ENCODE results near the gene PLPP7. TPM values are rescaled to one million over a fixed set of nuclear protein-coding genes. Genes with fewer than 3 reads are reported as not detected.
"Not testable (repeated sequence)": the region's sequence is repeated elsewhere in the genome, so short reads cannot be mapped to it uniquely, and the experiment has no call there.

PLPP7 gene
- 17.3 TPM for total RNA-seq (ENCODE audit: unreplicated experiment)
- long read RNA-seq, transcript PLPP7-202 (2 exons, 2,095 nt): major isoform, 9 of 9 reads
- long read RNA-seq, partial matches to known transcripts: 0 of 9 reads
- long read RNA-seq, other reads (novel, unspliced or antisense): 0 of 9 reads

DNA sequence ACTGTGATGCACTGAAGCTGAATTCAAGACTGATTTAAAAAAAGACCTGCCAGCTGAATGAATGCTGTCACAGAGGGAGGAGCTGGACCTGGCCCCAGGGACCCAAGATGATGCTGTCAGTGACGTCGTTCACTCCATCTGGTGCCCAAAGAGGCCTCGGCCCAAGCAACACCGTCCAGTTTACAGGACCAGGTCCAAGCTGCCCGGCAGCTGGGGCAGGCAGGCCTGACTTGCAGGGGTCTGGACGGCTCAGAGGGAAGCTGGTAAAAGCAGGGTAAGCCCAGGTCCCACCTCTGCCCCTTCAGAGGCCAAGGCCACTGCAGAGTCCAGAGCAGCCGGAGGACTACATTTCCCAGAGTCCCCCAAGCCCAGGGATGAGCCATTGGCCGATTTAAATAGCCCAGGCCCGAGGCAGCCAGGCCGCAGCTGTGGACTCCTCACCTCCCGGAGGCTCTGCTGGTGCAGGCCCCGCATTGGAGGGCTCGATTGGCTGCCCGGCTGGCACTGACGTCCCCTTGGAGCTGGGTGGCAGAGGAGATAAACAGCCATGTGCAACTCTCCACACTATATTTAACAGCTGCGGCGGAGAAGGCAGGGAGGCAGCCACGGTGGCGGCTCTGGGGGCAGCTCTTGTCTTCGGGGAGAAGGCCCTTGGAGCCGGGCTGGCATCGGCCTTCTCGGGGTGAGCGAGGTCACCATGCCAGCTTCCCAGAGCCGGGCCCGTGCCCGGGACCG, at the start of gene PLPP7:
Gene PLPP7, plus strand, starts transcription at position 423 of the 735 bp plus-strand sequence. Its CDS starts 275 bp downstream, at position 698.
- Mint-ChIP-seq H3K36me3 (ENCODE audit: unreplicated experiment) (no peaks in the 10 kb centered on the region), H3K27me3 (ENCODE audit: unreplicated experiment) (peaks cover 11% of the 10 kb centered on the region), H3K27ac (ENCODE audit: unreplicated experiment) (peak within 1 kb of the TSS; percentile 100), H3K4me3 (ENCODE audit: unreplicated experiment) (peak within 1 kb of the TSS; percentile 83), H3K9me3 (ENCODE audit: unreplicated experiment) (peaks cover 5% of the 10 kb centered on the region), H3K4me1 (ENCODE audit: low read depth, unreplicated experiment) (peaks cover 22% of the 10 kb centered on the region)
- peak; percentile 88 for DNase-seq
- TF ChIP-seq, protein P1, sequence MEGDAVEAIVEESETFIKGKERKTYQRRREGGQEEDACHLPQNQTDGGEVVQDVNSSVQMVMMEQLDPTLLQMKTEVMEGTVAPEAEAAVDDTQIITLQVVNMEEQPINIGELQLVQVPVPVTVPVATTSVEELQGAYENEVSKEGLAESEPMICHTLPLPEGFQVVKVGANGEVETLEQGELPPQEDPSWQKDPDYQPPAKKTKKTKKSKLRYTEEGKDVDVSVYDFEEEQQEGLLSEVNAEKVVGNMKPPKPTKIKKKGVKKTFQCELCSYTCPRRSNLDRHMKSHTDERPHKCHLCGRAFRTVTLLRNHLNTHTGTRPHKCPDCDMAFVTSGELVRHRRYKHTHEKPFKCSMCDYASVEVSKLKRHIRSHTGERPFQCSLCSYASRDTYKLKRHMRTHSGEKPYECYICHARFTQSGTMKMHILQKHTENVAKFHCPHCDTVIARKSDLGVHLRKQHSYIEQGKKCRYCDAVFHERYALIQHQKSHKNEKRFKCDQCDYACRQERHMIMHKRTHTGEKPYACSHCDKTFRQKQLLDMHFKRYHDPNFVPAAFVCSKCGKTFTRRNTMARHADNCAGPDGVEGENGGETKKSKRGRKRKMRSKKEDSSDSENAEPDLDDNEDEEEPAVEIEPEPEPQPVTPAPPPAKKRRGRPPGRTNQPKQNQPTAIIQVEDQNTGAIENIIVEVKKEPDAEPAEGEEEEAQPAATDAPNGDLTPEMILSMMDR (IDR thresholded peaks at IDR 0.05; ENCODE audit: partially characterized antibody, unreplicated experiment): no peak

DNA sequence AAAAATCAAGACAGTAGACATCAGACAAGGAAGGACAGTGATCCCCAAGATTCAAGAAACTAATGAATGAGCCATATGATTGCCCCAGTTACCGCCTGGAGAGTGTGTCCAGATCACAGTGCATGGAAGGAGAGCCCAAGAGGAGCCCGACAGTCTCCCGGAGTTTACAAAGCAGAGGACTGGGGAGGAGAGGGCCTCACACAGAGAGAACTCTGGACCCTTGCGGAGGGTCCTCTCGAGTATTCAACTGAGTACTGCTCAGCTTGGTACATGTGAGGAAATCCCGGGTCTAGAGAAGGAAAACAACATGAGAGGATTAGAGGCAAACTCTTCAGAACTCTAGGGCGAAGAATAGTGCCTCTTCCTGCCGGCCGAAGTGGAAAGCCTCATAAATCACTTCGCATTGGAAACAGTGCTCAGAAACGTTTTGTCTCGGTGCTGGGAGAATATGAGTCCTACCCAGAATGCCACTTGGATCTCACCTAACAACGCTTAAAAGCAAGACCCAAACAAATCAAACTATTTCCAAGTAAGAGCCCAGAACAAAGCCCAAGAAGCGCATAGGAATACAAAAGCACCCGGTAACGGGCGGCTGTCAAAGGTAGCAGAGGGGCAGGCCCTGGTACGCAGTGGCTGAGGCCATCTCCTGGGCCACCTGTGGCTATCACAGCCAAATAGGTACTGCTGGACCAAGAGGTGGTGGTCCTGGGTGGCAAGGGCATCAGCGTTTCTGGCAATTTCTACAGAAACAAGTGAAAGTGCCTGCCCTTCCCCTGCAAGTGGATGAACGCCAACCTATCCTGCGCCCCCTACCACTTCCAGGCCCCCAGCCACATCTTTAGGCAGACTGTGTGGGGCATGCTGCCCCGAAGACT, 49.2 kb upstream of the PLPP7 start:
- Mint-ChIP-seq H3K4me3 (ENCODE audit: unreplicated experiment) (peak overlapping the region; percentile 6), H3K4me1 (ENCODE audit: low read depth, unreplicated experiment) (peaks cover 27% of the 10 kb centered on the region), H3K27ac (ENCODE audit: unreplicated experiment) (peak overlapping the region; percentile 35), H3K36me3 (ENCODE audit: unreplicated experiment) (peaks cover 6% of the 10 kb centered on the region), H3K9me3 (ENCODE audit: unreplicated experiment) (peaks cover 5% of the 10 kb centered on the region), H3K27me3 (ENCODE audit: unreplicated experiment) (peaks cover 5% of the 10 kb centered on the region)
- no peak for DNase-seq
- TF ChIP-seq, protein P1 (IDR thresholded peaks at IDR 0.05; ENCODE audit: partially characterized antibody, unreplicated experiment): no peak

DNA sequence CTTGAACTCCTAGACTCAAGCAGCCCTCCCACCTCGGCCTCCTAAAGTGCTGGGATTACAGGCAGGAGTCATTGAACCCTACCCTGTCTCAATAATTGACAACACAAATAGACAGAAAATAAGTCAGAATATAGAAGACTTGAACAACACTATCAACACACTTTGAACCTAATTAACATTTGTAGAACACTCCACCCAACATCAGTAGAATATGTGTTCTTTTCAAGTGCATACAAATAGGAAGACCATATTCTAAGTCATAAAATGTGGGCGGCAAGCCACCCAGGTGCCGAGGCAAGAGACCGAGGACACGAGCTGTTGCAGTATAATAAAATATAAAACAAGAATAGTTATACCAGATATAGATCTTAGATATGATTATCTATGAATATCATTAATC, 45.2 kb upstream of the PLPP7 start:
- H3K27me3 Mint-ChIP-seq (ENCODE audit: unreplicated experiment); H3K4me1 Mint-ChIP-seq (ENCODE audit: low read depth, unreplicated experiment); H3K9me3 Mint-ChIP-seq (ENCODE audit: unreplicated experiment); H3K4me3 Mint-ChIP-seq (ENCODE audit: unreplicated experiment); DNase-seq; H3K27ac Mint-ChIP-seq (ENCODE audit: unreplicated experiment); H3K36me3 Mint-ChIP-seq (ENCODE audit: unreplicated experiment): not testable (repeated sequence)

DNA sequence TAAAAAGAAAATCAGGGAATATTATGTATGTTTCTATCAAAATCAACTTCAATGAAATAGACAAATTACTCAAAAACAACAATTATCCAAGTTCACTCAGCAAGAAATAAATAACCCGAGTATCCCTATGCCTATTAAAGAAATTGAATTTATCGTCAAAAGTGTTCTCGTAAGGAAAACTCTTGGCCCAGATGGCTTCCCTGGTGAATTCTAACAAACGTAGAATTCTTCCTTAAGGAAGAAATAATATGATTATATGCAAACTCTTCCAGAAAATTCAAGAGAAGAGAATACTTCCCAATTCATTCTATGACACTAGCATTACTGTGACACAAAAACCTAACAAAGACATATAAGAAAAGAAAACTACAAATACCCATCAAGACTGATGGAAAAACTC, 42.9 kb upstream of the PLPP7 start:
- H3K9me3 Mint-ChIP-seq (ENCODE audit: unreplicated experiment): peaks cover 2% of the 10 kb centered on the region
- peaks cover 9% of the 10 kb centered on the region for H3K36me3 Mint-ChIP-seq (ENCODE audit: unreplicated experiment)
- H3K4me1 Mint-ChIP-seq (ENCODE audit: low read depth, unreplicated experiment): peaks cover 2% of the 10 kb centered on the region
- no peak overlapping the region for H3K4me3 Mint-ChIP-seq (ENCODE audit: unreplicated experiment)
- DNase-seq: no peak
- no peak overlapping the region for H3K27ac Mint-ChIP-seq (ENCODE audit: unreplicated experiment)
- TF ChIP-seq, protein P1 (IDR thresholded peaks at IDR 0.05; ENCODE audit: partially characterized antibody, unreplicated experiment): no peak
- no peaks in the 10 kb centered on the region for H3K27me3 Mint-ChIP-seq (ENCODE audit: unreplicated experiment)

DNA sequence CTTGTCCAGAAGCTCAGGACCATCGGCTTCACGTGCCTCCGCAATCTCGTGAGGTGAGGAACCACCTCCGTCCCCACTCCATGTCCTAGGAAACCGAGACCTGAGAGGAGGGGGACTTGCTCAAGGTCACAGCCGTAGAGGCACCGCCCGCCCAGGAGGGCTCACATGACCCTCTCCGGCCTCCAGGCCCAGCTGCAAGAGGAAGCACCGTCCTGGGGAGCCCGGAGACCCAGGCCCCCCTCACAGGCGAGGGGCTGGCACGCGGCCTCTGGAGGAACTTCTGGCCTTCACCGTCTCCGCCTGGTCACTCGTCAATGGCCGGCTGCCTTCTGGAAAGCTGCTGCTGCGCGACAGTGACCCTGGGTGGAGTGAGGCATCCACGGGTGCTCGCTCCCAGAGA, 37.4 kb upstream of the PLPP7 start:
- H3K4me3 Mint-ChIP-seq (ENCODE audit: unreplicated experiment): no peak overlapping the region
- H3K36me3 Mint-ChIP-seq (ENCODE audit: unreplicated experiment): no peaks in the 10 kb centered on the region
- H3K27me3 Mint-ChIP-seq (ENCODE audit: unreplicated experiment): no peaks in the 10 kb centered on the region
- H3K9me3 Mint-ChIP-seq (ENCODE audit: unreplicated experiment): no peaks in the 10 kb centered on the region
- H3K4me1 Mint-ChIP-seq (ENCODE audit: low read depth, unreplicated experiment): peaks cover 9% of the 10 kb centered on the region
- DNase-seq: no peak
- no peak overlapping the region for H3K27ac Mint-ChIP-seq (ENCODE audit: unreplicated experiment)
- TF ChIP-seq, protein P1 (IDR thresholded peaks at IDR 0.05; ENCODE audit: partially characterized antibody, unreplicated experiment): no peak
